Neural crest cell (in vitro differentiated cells): ENCODE data around the gene PLCL1. TPM values are rescaled to one million over a fixed set of nuclear protein-coding genes. Genes with fewer than 3 reads are reported as not detected.

Experiments used
- DNase-seq: peaks from one replicate; pipeline ENCODE4 v3.0.0; 2021; ENCODE audit warnings: low read depth, mixed read lengths, low spot score
- H3K27ac Mint-ChIP-seq: one replicate; pipeline ENCODE4 v1.8.0; 2021; ENCODE audit warnings: mild to moderate bottlenecking, mixed read lengths; ENCODE audit not compliant: unreplicated experiment
- H3K27me3 Mint-ChIP-seq: 2 replicates; pipeline ENCODE4 v1.8.0; 2021; ENCODE audit warnings: low read depth, mild to moderate bottlenecking, mixed read lengths
- H3K36me3 Mint-ChIP-seq: 2 replicates; pipeline ENCODE4 v1.8.0; 2021; ENCODE audit warnings: low read depth, mild to moderate bottlenecking, mixed read lengths
- H3K4me1 Mint-ChIP-seq: 2 replicates; pipeline ENCODE4 v1.8.0; 2021; ENCODE audit warnings: mixed read lengths
- H3K4me3 Mint-ChIP-seq: one replicate; pipeline ENCODE4 v1.8.0; 2021; ENCODE audit warnings: mild to moderate bottlenecking, mixed read lengths
- H3K9me3 Mint-ChIP-seq: 2 replicates; pipeline ENCODE4 v1.8.0; 2021; ENCODE audit warnings: mixed read lengths
- long read RNA-seq: library from polyadenylated mRNA; unstranded; transcript quantifications from one replicate; pipeline ENCODE4 v2.0.0, GENCODE V29; 2020
- total RNA-seq: library from RNA; stranded (reverse); gene quantifications from 2 replicates; pipeline ENCODE4 v1.2.1, GENCODE V29; 2021
- TF ChIP-seq, protein P1 (sequence below): fragments of 200-600 bp; sonication (generic); conservative IDR thresholded peaks from 2 replicates; pipeline ENCODE4 v1.5.0; 2021; ENCODE audit warnings: antibody characterized with exemption, mild to moderate bottlenecking

Gene PLCL1
- 0.32 and 0.72 TPM in 2 replicates for total RNA-seq
- long read RNA-seq, partial matches to known transcripts, result 0 of 1 reads
- long read RNA-seq, other reads (novel, unspliced or antisense), result 1 of 1 reads

DNA sequence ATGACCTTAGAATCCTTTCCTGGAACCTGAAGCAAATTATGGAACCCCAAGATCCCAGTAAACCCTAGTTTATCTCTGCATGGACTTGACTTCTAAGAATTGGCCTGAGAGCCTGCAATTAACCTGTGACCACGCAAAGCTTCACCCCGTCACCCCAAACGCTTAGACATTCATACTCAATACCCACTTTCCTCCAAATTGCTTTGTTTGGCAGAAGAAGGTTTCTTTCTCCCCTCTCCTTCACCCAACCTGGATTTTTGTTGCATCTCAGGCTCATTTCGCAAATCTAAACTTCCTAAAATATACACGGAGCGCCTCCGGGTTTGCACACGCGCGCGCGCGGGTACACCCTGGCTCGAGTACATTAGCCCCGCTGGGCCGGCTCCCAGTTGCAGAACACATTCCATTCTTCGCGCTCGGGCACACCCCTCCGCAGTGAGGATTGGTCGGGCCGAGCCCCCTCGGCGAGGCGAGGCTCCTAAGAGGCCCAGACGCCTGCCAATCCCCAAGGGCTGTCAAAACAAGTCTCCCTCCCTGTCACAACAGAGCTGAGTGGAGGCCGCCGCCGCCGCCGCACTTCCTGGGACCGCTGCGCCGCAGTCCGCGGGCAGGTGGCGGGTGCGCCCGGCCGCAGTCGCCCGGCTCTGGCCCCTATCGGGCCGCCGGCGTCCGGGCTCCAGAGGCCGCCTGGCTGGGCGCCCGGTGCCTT, at the start of gene PLCL1:
Gene PLCL1 (plus strand): TSS at position 545 of the 709 bp plus-strand sequence.
- Mint-ChIP-seq H3K9me3 (peaks cover 4% of the 10 kb centered on the region), H3K27me3 (peaks cover 67% of the 10 kb centered on the region), H3K36me3 (no peaks in the 10 kb centered on the region), H3K27ac (no peak within 1 kb of the TSS), H3K4me3 (peak within 1 kb of the TSS; percentile 85), H3K4me1 (peaks cover 14% of the 10 kb centered on the region)
- TF ChIP-seq, protein P1, sequence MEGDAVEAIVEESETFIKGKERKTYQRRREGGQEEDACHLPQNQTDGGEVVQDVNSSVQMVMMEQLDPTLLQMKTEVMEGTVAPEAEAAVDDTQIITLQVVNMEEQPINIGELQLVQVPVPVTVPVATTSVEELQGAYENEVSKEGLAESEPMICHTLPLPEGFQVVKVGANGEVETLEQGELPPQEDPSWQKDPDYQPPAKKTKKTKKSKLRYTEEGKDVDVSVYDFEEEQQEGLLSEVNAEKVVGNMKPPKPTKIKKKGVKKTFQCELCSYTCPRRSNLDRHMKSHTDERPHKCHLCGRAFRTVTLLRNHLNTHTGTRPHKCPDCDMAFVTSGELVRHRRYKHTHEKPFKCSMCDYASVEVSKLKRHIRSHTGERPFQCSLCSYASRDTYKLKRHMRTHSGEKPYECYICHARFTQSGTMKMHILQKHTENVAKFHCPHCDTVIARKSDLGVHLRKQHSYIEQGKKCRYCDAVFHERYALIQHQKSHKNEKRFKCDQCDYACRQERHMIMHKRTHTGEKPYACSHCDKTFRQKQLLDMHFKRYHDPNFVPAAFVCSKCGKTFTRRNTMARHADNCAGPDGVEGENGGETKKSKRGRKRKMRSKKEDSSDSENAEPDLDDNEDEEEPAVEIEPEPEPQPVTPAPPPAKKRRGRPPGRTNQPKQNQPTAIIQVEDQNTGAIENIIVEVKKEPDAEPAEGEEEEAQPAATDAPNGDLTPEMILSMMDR, result no peak
- DNase-seq, result peak; percentile 84

DNA sequence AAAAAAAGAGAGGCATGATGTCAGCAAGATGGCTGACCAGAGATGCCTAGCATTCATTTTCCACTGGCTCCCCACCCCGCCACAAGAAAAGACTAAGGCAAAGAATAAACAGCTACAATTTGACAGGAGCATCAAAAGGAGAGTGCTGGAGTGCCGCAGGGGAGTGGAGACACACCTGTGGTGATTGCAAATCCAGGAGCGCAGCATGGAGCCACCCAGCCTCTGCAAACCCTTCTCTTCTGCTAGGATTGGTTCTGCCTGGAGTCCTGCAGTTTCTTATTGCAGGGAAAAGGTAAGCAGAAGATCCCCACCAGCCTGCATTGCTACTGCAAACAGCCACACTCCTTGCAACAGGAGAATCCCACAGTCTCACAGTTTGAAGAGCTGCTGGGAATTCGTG, 45.4 kb upstream of the PLCL1 start:
- H3K4me1 Mint-ChIP-seq, result no peaks in the 10 kb centered on the region
- no peak overlapping the region for H3K27ac Mint-ChIP-seq
- H3K36me3 Mint-ChIP-seq, result no peaks in the 10 kb centered on the region
- peaks cover 20% of the 10 kb centered on the region for H3K9me3 Mint-ChIP-seq
- no peak for DNase-seq
- H3K27me3 Mint-ChIP-seq, result no peaks in the 10 kb centered on the region
- TF ChIP-seq, protein P1, result no peak
- no peak overlapping the region for H3K4me3 Mint-ChIP-seq

DNA sequence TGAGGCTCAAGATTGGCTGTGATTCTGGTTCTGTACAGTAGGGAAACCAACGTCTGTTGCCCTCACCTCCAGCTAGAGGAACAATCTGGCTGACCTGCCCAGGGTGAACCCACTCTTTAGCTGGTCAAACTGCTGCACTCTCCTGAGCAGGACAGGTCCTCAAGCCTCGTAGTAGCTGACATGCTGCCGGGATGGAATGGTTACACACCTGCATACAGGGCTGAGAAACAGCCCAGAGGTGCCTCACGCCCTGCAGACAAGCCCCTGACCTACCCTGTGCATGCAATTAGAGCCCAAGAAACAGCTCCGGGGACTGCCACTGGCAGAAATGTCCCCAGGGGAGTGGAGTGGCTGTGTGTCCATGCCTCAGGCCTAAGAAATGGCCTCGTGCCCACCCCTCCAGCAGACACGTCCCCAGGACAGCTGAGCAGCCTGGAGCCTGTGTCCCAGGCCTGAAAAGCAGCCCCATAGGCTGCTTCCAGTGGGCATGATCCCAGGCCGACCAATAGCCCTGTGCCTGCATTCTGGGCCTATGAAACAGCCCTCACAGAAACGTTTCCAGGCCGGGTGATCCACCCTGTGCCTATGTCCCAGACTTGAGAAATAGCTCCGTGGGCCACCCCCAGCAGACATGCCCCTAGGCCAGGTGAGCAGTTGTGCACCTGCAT, 44.6 kb upstream of the PLCL1 start:
- TF ChIP-seq, protein P1, result no peak
- Mint-ChIP-seq H3K36me3 (no peaks in the 10 kb centered on the region), H3K27ac (no peak overlapping the region), H3K4me3 (no peak overlapping the region), H3K4me1 (no peaks in the 10 kb centered on the region), H3K9me3 (peaks cover 18% of the 10 kb centered on the region), H3K27me3 (no peaks in the 10 kb centered on the region)
- no peak for DNase-seq

DNA sequence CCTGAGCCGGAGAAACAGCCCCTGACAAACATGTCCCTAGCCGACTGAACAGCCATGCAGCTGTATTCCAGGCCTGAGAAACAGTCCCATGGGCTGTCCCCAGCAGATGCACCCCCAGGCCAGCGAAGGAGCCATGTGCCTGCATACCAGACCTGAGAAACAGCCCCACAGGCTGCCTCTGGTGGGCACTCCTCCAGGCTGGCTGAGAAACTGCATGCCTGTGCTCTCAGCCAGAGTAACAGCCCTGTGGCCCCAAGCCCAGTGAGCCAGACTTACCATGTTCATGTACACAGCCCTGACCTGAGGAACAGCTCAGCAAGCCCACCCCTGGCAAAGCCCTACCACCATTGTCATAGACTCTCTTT, 44.1 kb upstream of the PLCL1 start:
- TF ChIP-seq, protein P1, result no peak
- no peak overlapping the region for H3K4me3 Mint-ChIP-seq
- H3K9me3 Mint-ChIP-seq, result peaks cover 19% of the 10 kb centered on the region
- no peak for DNase-seq
- no peaks in the 10 kb centered on the region for H3K27me3 Mint-ChIP-seq
- H3K27ac Mint-ChIP-seq, result no peak overlapping the region
- no peaks in the 10 kb centered on the region for H3K4me1 Mint-ChIP-seq
- no peaks in the 10 kb centered on the region for H3K36me3 Mint-ChIP-seq

DNA sequence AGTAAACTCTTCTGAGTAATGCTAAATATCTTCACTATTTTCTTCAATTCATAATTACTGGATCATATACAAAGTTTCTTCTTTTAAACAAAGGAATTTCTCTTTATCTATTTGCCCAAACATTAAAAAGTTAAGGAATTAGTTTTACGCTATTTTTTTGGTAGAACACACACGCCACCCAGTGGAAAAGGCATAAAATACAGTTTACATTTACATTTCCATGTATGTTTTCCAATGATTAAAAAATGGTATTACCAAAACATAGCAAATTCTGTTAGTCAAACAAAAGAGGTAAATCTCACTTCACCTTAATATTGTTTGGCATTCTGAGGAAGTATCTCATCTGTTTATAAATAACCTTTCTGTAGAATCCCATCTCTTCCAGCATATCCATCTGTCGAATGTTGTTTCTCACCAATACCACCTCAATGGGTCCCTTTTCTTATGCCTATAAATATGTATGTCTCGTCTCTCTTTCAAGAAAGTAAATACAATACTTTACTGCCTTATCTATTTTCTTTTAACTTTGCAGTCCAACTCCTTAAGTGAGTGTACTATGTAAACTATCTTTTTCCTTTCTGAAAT, 26.5 kb upstream of the PLCL1 start:
- no peaks in the 10 kb centered on the region for H3K4me1 Mint-ChIP-seq
- peak; percentile 39 for DNase-seq
- no peak overlapping the region for H3K27ac Mint-ChIP-seq
- TF ChIP-seq, protein P1, result peak; percentile 94
- no peak overlapping the region for H3K4me3 Mint-ChIP-seq
- H3K36me3 Mint-ChIP-seq, result no peaks in the 10 kb centered on the region
- peaks cover 5% of the 10 kb centered on the region for H3K27me3 Mint-ChIP-seq
- no peaks in the 10 kb centered on the region for H3K9me3 Mint-ChIP-seq
